Astrocyte (in vitro differentiated cells and primary cell): Measurements from ENCODE around the gene MAP10.
"Not testable (repeated sequence)": the region's sequence is repeated elsewhere in the genome, so short reads cannot be mapped to it uniquely, and the experiment has no call there.

ENCODE experiments used
- EZH2 ChIP-seq: IDR thresholded peaks from 2 replicates; pipeline ENCODE4 v1.6.1; 2012; ENCODE audit warnings: mild to moderate bottlenecking, low read length, inconsistent platforms; ENCODE audit not compliant: insufficient read depth
- TF ChIP-seq, protein P1 (sequence below): IDR thresholded peaks from 2 replicates; pipeline ENCODE4 v1.5.1; 2011; ENCODE audit warnings: low read depth, mild to moderate bottlenecking, inconsistent platforms, low read length, moderate library complexity; ENCODE audit not compliant: insufficient read depth

DNA sequence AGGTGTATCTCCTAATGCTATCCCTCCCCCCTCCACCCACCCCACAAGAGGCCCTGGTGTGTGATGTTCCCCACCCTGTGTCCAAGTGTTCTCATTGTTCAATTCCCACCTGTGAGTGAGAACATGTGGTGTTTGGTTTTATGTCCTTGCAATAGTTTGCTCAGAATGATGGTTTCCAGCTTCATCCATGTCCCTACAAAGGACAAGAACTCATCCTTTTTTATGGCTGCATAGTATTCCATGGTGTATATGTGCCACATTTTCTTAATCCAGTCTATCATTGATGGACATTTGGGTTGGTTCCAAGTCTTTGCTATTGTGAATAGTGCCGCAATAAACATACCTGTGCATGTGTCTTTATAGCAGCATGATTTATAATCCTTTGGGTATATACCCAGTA lies 19.6 kb upstream of the MAP10 start:
- TF ChIP-seq, protein P1, sequence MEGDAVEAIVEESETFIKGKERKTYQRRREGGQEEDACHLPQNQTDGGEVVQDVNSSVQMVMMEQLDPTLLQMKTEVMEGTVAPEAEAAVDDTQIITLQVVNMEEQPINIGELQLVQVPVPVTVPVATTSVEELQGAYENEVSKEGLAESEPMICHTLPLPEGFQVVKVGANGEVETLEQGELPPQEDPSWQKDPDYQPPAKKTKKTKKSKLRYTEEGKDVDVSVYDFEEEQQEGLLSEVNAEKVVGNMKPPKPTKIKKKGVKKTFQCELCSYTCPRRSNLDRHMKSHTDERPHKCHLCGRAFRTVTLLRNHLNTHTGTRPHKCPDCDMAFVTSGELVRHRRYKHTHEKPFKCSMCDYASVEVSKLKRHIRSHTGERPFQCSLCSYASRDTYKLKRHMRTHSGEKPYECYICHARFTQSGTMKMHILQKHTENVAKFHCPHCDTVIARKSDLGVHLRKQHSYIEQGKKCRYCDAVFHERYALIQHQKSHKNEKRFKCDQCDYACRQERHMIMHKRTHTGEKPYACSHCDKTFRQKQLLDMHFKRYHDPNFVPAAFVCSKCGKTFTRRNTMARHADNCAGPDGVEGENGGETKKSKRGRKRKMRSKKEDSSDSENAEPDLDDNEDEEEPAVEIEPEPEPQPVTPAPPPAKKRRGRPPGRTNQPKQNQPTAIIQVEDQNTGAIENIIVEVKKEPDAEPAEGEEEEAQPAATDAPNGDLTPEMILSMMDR = not testable (repeated sequence)
- TF ChIP-seq EZH2 = not testable (repeated sequence)
